ENCODE results near the gene PYGO2.

The PYGO2 gene

DNA sequence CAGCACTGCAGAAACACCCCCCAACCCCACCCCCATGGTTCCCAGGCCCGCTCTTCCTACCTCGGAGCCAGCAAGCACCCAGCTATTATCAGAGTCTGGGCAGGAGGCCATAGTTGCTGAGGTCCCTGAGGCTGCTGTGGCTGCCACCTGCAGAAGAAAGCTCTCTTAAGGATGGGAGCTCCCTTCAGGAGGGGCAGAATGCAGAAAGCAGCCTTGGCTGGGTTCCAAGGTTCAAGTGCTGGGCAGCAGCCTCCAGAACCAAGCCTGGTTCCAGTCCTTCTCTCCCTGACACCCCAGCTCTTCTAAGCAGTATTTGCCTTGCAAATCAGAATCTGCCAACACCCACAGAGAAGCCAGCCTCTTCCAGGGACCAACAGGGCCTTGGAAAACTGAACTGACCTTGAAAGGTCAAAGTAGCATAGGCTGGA lies 8.0 kb downstream of the PYGO2 start:
- Histone ChIP-seq H3K27ac (no peak overlapping the region), H3K4me3 (ENCODE audit: low read depth, low read length) (no peak overlapping the region), H3K9me3 (ENCODE audit: severe bottlenecking) (no peaks in the 10 kb centered on the region), H3K36me3 (peaks cover 36% of the 10 kb centered on the region), H3K27me3 (ENCODE audit: insufficient read depth, low read depth, severe bottlenecking) (no peaks in the 10 kb centered on the region)
- DNase-seq, result no peak
- TF ChIP-seq, protein P1, sequence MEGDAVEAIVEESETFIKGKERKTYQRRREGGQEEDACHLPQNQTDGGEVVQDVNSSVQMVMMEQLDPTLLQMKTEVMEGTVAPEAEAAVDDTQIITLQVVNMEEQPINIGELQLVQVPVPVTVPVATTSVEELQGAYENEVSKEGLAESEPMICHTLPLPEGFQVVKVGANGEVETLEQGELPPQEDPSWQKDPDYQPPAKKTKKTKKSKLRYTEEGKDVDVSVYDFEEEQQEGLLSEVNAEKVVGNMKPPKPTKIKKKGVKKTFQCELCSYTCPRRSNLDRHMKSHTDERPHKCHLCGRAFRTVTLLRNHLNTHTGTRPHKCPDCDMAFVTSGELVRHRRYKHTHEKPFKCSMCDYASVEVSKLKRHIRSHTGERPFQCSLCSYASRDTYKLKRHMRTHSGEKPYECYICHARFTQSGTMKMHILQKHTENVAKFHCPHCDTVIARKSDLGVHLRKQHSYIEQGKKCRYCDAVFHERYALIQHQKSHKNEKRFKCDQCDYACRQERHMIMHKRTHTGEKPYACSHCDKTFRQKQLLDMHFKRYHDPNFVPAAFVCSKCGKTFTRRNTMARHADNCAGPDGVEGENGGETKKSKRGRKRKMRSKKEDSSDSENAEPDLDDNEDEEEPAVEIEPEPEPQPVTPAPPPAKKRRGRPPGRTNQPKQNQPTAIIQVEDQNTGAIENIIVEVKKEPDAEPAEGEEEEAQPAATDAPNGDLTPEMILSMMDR (IDR thresholded peaks at IDR 0.05; ENCODE audit: low read depth, low read length), result no peak

DNA sequence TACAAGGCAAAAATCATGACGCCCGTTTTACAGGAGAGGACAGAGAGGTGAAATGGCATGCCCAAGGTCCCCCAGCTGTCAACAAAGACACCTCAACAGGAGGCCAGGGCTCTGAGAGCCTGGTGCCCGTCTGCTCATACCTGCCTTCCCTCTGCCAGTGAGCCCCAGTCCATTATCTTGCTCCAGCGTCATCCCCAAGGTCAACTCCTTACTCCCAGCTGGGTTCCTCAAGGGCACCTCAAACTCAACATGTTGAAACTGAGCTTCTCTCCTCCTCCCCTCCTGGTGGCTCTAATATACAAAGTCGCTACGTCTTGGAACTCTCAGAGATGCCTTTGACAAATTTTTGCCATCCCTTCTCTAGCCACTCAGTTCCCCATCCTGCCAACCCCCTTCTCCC lies 8.9 kb downstream of the PYGO2 start:
- DNase-seq, result no peak
- Histone ChIP-seq H3K27ac (no peak overlapping the region), H3K9me3 (ENCODE audit: severe bottlenecking) (no peaks in the 10 kb centered on the region), H3K27me3 (ENCODE audit: insufficient read depth, low read depth, severe bottlenecking) (no peaks in the 10 kb centered on the region), H3K36me3 (peaks cover 36% of the 10 kb centered on the region), H3K4me3 (ENCODE audit: low read depth, low read length) (no peak overlapping the region)
- TF ChIP-seq, protein P1 (IDR thresholded peaks at IDR 0.05; ENCODE audit: low read depth, low read length), result no peak

DNA sequence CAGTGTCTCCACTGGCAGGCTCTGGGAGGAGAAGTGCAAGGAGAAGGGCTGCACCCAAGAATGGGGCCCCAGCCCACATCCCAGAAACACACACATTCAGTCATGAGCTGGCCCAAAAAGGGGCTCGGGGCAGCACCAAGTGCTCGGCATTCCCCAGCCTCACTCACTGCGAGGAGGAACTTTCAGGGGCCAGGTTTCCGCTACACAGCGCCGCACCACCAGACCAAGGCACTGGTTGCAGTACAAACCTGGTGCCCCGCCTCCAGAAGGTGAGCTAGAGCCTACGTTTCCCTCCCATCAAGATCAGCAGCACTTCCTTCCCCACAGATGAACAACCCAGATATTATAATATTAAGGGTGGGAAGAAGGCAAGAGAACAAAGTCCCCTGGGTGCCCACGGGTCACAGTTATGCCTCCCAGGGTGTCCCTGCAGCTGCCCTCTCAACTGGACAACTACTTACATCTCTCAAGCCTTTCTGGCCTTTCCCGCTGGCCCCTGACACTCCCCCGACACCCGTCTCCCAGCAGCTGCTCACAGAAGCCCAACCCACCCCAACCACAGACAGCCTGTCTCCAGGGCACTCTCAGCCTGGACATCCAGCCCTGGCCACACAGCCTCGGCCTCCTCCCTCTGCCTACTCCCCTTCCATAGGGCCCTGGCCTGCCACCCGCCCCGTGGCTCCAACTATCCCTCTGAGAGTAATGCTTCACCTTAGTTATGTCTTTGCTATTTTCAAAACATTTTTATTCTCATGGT lies 9.5 kb downstream of the PYGO2 start:
- no peak overlapping the region for H3K4me3 ChIP-seq (ENCODE audit: low read depth, low read length)
- H3K36me3 ChIP-seq, result peaks cover 40% of the 10 kb centered on the region
- no peaks in the 10 kb centered on the region for H3K9me3 ChIP-seq (ENCODE audit: severe bottlenecking)
- TF ChIP-seq, protein P1 (IDR thresholded peaks at IDR 0.05; ENCODE audit: low read depth, low read length), result no peak
- DNase-seq, result no peak
- no peaks in the 10 kb centered on the region for H3K27me3 ChIP-seq (ENCODE audit: insufficient read depth, low read depth, severe bottlenecking)
- H3K27ac ChIP-seq, result no peak overlapping the region

DNA sequence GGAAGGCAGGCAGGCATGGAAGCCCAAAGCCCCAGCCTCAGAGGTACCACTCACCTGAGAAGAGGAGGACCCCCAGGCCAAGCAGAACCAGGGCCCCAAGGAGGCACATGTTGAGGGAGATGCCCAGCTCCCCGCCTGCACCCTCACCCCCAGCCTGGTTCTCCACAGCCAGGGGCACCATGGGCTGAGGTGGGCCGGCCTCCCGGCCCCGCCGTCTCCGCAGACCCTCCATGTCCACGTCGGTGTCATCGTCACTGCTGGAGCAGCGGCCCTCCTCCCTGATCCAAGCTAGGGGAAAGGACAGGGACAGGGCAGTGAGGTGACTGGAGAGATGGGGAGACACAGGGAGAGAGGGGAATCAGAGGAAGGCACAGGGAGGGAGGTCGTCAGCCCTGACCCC lies 13.5 kb downstream of the PYGO2 start:
- TF ChIP-seq, protein P1 (IDR thresholded peaks at IDR 0.05; ENCODE audit: low read depth, low read length), result no peak
- peaks cover 68% of the 10 kb centered on the region for H3K36me3 ChIP-seq
- H3K27me3 ChIP-seq (ENCODE audit: insufficient read depth, low read depth, severe bottlenecking), result no peaks in the 10 kb centered on the region
- H3K9me3 ChIP-seq (ENCODE audit: severe bottlenecking), result no peaks in the 10 kb centered on the region
- peak overlapping the region; percentile 14 for H3K27ac ChIP-seq
- no peak for DNase-seq
- no peak overlapping the region for H3K4me3 ChIP-seq (ENCODE audit: low read depth, low read length)

DNA sequence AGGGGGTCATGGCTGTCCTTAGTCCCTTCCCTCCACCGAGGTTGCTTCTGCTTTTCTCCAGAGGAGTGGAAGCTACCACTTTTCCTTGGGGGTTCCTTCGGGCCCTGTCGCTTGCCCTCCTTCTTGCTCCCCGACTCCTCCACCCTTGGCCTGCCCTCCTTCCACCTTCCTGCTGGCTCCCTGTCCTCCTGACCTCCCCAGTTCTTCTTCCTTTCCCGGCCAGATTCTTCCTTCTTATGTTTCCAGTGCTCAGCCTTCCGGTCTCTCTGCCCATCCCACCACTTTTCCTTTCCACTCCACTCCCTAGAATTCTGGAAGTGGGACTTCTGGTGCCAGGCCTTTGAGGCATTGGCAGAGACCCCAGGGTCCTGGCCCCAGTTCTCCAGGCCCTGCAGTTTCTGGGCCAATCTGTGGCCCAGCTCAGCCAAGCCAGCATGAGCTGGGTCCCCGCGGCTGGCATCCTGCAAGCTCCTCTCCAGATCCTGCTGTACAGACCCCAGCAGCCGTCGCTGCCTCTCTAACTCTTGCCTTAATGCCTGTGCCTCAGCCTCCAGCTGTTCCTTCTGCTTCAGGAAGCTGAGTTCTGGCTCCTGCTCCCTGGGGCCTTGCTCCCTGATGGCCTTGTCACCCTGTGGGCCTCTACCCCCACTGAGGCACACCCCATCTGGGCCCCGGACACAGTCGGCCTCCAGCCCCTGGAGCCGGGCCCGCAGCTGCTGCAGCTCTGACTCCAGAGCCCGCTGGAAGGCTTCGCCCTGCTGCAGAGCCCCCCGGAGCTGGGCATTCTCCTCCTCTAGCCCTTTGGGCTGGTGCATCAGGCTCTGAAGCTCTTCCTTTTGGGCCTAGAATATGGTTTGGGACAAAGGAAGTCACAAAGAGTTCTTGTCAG lies 15.4 kb downstream of the PYGO2 start:
- Histone ChIP-seq H3K27ac (no peak overlapping the region), H3K36me3 (peaks cover 63% of the 10 kb centered on the region)
- no peak for DNase-seq

More for the DNA sequence above, 15.4 kb downstream of the PYGO2 start:
- TF ChIP-seq, protein P1 (IDR thresholded peaks at IDR 0.05; ENCODE audit: low read depth, low read length), result no peak
- Histone ChIP-seq H3K4me3 (ENCODE audit: low read depth, low read length) (no peak overlapping the region), H3K9me3 (ENCODE audit: severe bottlenecking) (no peaks in the 10 kb centered on the region), H3K27me3 (ENCODE audit: insufficient read depth, low read depth, severe bottlenecking) (no peaks in the 10 kb centered on the region)

All from WERI-Rb-1 (cell line).